ENCODE measurements around the gene CHST11.

DNA sequence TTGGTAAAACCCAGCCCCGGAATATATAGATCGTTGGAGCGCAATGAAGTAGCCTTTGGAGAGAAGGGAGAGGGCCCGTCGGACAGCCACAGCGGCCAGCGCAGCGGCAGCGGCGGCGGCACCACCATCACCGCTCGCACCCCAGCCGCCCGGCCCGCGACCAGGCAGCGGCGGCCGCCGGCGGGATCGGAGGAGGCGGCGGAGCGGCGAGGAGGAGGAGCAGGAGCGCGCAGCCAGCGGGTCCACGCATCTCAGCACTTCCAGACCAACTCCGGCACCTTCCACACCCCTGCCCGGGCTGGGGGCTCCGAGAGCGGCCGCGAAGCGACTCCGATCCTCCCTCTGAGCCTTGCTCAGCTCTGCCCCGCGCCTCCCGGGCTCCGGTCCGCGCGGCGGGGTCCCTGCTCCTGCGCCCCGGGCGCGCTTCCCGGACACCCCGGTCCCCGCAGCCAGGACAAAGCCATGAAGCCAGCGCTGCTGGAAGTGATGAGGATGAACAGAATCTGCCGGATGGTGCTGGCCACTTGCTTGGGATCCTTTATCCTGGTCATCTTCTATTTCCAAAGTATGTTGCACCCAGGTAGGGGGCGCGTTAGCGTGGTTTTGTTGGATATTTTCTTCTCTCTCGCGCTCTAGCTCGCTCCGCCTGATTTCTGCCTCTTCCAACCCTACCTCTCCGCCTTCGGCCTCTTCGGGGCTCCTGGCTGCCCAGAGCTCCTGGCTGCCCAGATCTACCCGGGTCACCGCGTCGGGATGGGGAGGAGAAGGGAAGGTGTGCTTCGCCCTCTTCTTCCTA is 400 bp downstream of the CHST11 start:
- TF ChIP-seq NR2C2 (CRISPR knock-in tag; IDR thresholded peaks at IDR 0.05), result no peak
- TF ChIP-seq NR2C2 (tag; IDR thresholded peaks at IDR 0.05), result 0 out of 2 replicates have a peak, but pooled peaks have one; percentile 13
- TF ChIP-seq ZNF3 (CRISPR knock-in tag; IDR thresholded peaks at IDR 0.05), result no peak
- TF ChIP-seq POLR2AphosphoS2 (IDR thresholded peaks at IDR 0.05; ENCODE audit: low read length), result no peak
- TF ChIP-seq, protein P1, sequence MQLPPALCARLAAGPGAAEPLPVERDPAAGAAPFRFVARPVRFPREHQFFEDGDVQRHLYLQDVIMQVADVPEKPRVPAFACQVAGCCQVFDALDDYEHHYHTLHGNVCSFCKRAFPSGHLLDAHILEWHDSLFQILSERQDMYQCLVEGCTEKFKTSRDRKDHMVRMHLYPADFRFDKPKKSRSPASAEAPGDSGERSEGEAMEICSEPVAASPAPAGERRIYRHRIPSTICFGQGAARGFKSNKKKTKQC (CRISPR knock-in tag; IDR thresholded peaks at IDR 0.05), result no peak; the same call in 1 of the 2 replicates
- TF ChIP-seq CTCF (IDR thresholded peaks at IDR 0.05 in 2 of 3, conservative IDR thresholded peaks at IDR 0.05 in 1 of 3; ENCODE audit: insufficient read depth in 2 of 3, low read depth in 1 of 3, low read length in 3 of 3), result peak; percentile 47 to 69 (median 66)
- TF ChIP-seq TAF1 (IDR thresholded peaks at IDR 0.05; ENCODE audit: control insufficient read depth, extremely low read depth, insufficient read depth, low read length, severe bottlenecking), result peak; percentile 63
